Measurements from ENCODE around the gene TMEM120B. TPM values are rescaled to one million over a fixed set of nuclear protein-coding genes. Genes with fewer than 3 reads are reported as not detected.

TMEM120B gene
- total and polyA plus RNA-seq, 2 of the 13 experiments (the other 11 are each of a cell fraction or from before 2014, with no cell fraction given): 7.1 to 12.9 TPM

- TF ChIP-seq, protein P1, sequence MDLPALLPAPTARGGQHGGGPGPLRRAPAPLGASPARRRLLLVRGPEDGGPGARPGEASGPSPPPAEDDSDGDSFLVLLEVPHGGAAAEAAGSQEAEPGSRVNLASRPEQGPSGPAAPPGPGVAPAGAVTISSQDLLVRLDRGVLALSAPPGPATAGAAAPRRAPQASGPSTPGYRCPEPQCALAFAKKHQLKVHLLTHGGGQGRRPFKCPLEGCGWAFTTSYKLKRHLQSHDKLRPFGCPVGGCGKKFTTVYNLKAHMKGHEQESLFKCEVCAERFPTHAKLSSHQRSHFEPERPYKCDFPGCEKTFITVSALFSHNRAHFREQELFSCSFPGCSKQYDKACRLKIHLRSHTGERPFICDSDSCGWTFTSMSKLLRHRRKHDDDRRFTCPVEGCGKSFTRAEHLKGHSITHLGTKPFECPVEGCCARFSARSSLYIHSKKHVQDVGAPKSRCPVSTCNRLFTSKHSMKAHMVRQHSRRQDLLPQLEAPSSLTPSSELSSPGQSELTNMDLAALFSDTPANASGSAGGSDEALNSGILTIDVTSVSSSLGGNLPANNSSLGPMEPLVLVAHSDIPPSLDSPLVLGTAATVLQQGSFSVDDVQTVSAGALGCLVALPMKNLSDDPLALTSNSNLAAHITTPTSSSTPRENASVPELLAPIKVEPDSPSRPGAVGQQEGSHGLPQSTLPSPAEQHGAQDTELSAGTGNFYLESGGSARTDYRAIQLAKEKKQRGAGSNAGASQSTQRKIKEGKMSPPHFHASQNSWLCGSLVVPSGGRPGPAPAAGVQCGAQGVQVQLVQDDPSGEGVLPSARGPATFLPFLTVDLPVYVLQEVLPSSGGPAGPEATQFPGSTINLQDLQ (CRISPR knock-in tag; IDR thresholded peaks at IDR 0.05): no peak
- TF ChIP-seq TEF (CRISPR knock-in tag; IDR thresholded peaks at IDR 0.05): 0 out of 2 replicates have a peak, but pooled peaks have one; percentile 15
These were observed 427 bp upstream of the TMEM120B start (continued) for GRCh38 chr12:121712190-121712460.

GRCh38 chr12:121713257-121713777 is 765 bp downstream of the TMEM120B start:
- Histone ChIP-seq H3K79me2 (ENCODE audit: insufficient read depth, low read length) (peaks cover 20% of the 10 kb centered on the region), H3K4me3 (replicated peaks in 1 of 3; ENCODE audit: insufficient read depth in 1 of 3, low read depth in 2 of 3, low read length in 3 of 3) (peak overlapping the region; percentile 60 to 97 (median 91)), H3K4me2 (ENCODE audit: low read depth, low read length) (peak overlapping the region; percentile 89), H3K27ac (ENCODE audit: extremely low read length, insufficient read depth, low read length) (peak overlapping the region; percentile 41), H3K9me3 (ENCODE audit: low read length) (no peaks in the 10 kb centered on the region), H3K9ac (ENCODE audit: insufficient read depth, low read depth, low read length) (peak overlapping the region; percentile 79), H2AFZ (ENCODE audit: low read length) (no peak overlapping the region), H3K4me1 (ENCODE audit: insufficient read depth, low read length) (peaks cover 74% of the 10 kb centered on the region), H3K27me3 (ENCODE audit: control insufficient read depth in 1 of 2, insufficient read depth in 2 of 2, low read length in 2 of 2) (no peaks in the 10 kb centered on the region; a peak in 1 of 5 replicates), H4K20me1 (ENCODE audit: insufficient read depth, low read length) (no peaks in the 10 kb centered on the region), H3K36me3 (replicated peaks in 1 of 2; ENCODE audit: control insufficient read depth in 1 of 2, insufficient read depth in 2 of 2, low read length in 2 of 2) (no peaks in the 10 kb centered on the region; a peak in 1 of 5 replicates)
- no peak for DNase-seq (ENCODE audit: low spot score)
- peak; percentile 10 for ATAC-seq
- ChIA-PET CTCF (ENCODE audit: low intra/inter-chr PET ratio, low total read pairs) (no interaction called here), POLR2A (interaction anchor here (0.6 to 2.2 kb wide), 9 partner anchors 12 to 313 kb away, joined by 3 to 15 read pairs (median 5); partner anchors contain the start of genes HPD and RNF34)
- in situ Hi-C loops (cut with HindIII; ENCODE audit: extremely low pct_ligation_motif_present, low pct_unique_long_range_greater_than_20kb): no loop called here
- BruUV-seq (replicated peaks): no TSS peak
- 16% methylated on average over 13 of the region's 14 CpGs for WGBS (ENCODE audit: low lambda C conversion rate)
- intact Hi-C loops (cut with micrococcal nuclease; ENCODE audit: unreplicated experiment): loop anchor here (5.0 kb wide), 1 partner anchor 59 kb away; no protein-coding TSS in a partner anchor
- no peak for FAIRE-seq
- no peak for TF ChIP-seq NR2F6 (IDR thresholded peaks at IDR 0.05)
- no peak for TF ChIP-seq NR2F6 (CRISPR knock-in tag; IDR thresholded peaks at IDR 0.05)
- TF ChIP-seq, protein P2, sequence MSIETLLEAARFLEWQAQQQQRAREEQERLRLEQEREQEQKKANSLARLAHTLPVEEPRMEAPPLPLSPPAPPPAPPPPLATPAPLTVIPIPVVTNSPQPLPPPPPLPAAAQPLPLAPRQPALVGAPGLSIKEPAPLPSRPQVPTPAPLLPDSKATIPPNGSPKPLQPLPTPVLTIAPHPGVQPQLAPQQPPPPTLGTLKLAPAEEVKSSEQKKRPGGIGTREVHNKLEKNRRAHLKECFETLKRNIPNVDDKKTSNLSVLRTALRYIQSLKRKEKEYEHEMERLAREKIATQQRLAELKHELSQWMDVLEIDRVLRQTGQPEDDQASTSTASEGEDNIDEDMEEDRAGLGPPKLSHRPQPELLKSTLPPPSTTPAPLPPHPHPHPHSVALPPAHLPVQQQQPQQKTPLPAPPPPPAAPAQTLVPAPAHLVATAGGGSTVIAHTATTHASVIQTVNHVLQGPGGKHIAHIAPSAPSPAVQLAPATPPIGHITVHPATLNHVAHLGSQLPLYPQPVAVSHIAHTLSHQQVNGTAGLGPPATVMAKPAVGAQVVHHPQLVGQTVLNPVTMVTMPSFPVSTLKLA (IDR thresholded peaks at IDR 0.05): no peak
- no peak for TF ChIP-seq ZFP91 (CRISPR knock-in tag; IDR thresholded peaks at IDR 0.05; ENCODE audit: borderline replicate concordance)
- no peak for TF ChIP-seq ZNF501 (CRISPR knock-in tag; IDR thresholded peaks at IDR 0.05)
- no peak for TF ChIP-seq NFE2L1 (CRISPR knock-in tag; IDR thresholded peaks at IDR 0.05; ENCODE audit: borderline replicate concordance)
- no peak for TF ChIP-seq SOX6 (IDR thresholded peaks at IDR 0.05)
- TF ChIP-seq SOX6 (CRISPR knock-in tag; IDR thresholded peaks at IDR 0.05): no peak
- TF ChIP-seq ZBTB20 (CRISPR knock-in tag; IDR thresholded peaks at IDR 0.05; ENCODE audit: borderline replicate concordance, low read depth): no peak
- no peak for TF ChIP-seq ELF3 (CRISPR knock-in tag; IDR thresholded peaks at IDR 0.05)
- TF ChIP-seq SKI (IDR thresholded peaks at IDR 0.05; ENCODE audit: partially characterized antibody): no peak
- TF ChIP-seq ZNF3 (CRISPR knock-in tag; IDR thresholded peaks at IDR 0.05): no peak
- no peak for TF ChIP-seq ZNF660 (CRISPR knock-in tag; IDR thresholded peaks at IDR 0.05; ENCODE audit: borderline replicate concordance, low read depth)
